ENCODE results near the gene PRCC. TPM values are rescaled to one million over a fixed set of nuclear protein-coding genes. Genes with fewer than 3 reads are reported as not detected.

Gene PRCC
- total and polyA plus RNA-seq, 2 of the 4 experiments (the other 2 are of a cell fraction) = 10.6 to 59.6 TPM

- H3K27ac ChIP-seq (ENCODE audit: insufficient read depth, low read length) = no peak overlapping the region
- H3K14ac ChIP-seq (replicated peaks; ENCODE audit: low read depth, low read length) = no peak overlapping the region
- H3K36me3 ChIP-seq (ENCODE audit: control insufficient read depth, insufficient read depth, low read length) = peaks cover 1% of the 10 kb centered on the region; the same call in 1 of the 2 replicates
- POLR2A ChIA-PET (ENCODE audit: unreplicated experiment) = no interaction called here
- H3K56ac ChIP-seq (ENCODE audit: extremely low read depth, insufficient read depth, low read length) = no peak overlapping the region
- no peak overlapping the region for H2BK5ac ChIP-seq (ENCODE audit: low read depth, low read length, poor library complexity, severe bottlenecking)
- no peaks in the 10 kb centered on the region for H3K27me3 ChIP-seq (ENCODE audit: control insufficient read depth, insufficient read depth, low read length)
- no peak overlapping the region for H3K23ac ChIP-seq (ENCODE audit: low read depth, low read length)
- H4K5ac ChIP-seq (ENCODE audit: low read depth, low read length) = no peak overlapping the region
- WGBS, 2 experiments (ENCODE audit: extremely low coverage in 2 of 2, insufficient read length in 1 of 2) = no CpG with 5 or more reads among the region's 5 CpGs
- in situ Hi-C loops (cut with MboI; ENCODE audit: low sequenced_read_pairs) = no loop called here
- no peak overlapping the region for H3K18ac ChIP-seq (ENCODE audit: low read depth, low read length)
- no peak overlapping the region for H2BK20ac ChIP-seq (ENCODE audit: low read depth, low read length)
- H2AFZ ChIP-seq (replicated peaks; ENCODE audit: low read length, poor library complexity) = no peak overlapping the region
- no peak overlapping the region for H2AK5ac ChIP-seq (ENCODE audit: low read depth, low read length)
- no peak overlapping the region for H2BK120ac ChIP-seq (ENCODE audit: low read depth, low read length)
- H3K4me1 ChIP-seq (ENCODE audit: control insufficient read depth, insufficient read depth, low read length) = peaks cover 2% of the 10 kb centered on the region; the same call in 1 of the 2 replicates
- no peak overlapping the region for H3K4me2 ChIP-seq (ENCODE audit: low read depth, low read length)
- no peak for TF ChIP-seq USF2 (IDR thresholded peaks at IDR 0.05; ENCODE audit: low read depth, low read length)
- no peak for TF ChIP-seq BHLHE40 (IDR thresholded peaks at IDR 0.05; ENCODE audit: low read depth, low read length)
- TF ChIP-seq CEBPB (IDR thresholded peaks at IDR 0.05; ENCODE audit: low read depth, low read length) = no peak
- TF ChIP-seq SMC3 (IDR thresholded peaks at IDR 0.05; ENCODE audit: low read depth, low read length) = no peak
- no peak for TF ChIP-seq RCOR1 (IDR thresholded peaks at IDR 0.05; ENCODE audit: insufficient replicate concordance, low read length)
- no peak for TF ChIP-seq MAZ (IDR thresholded peaks at IDR 0.05; ENCODE audit: borderline replicate concordance, low read depth, low read length)
- TF ChIP-seq CTCF (conservative IDR thresholded peaks at IDR 0.05; ENCODE audit: low read depth, low read length) = no peak
- no peak for TF ChIP-seq FOS (IDR thresholded peaks at IDR 0.05; ENCODE audit: low read depth, low read length)
- no peak for TF ChIP-seq CHD1 (IDR thresholded peaks at IDR 0.05; ENCODE audit: low read depth, low read length)
- no peak for TF ChIP-seq ELK1 (IDR thresholded peaks at IDR 0.05; ENCODE audit: borderline replicate concordance, low read depth, low read length)
- TF ChIP-seq POLR2A (IDR thresholded peaks at IDR 0.05; ENCODE audit: low read depth, low read length) = no peak
- no peak for TF ChIP-seq NFE2L2 (IDR thresholded peaks at IDR 0.05; ENCODE audit: low read depth, low read length)
- TF ChIP-seq RAD21 (IDR thresholded peaks at IDR 0.05; ENCODE audit: low read length) = no peak
- TF ChIP-seq MXI1 (IDR thresholded peaks at IDR 0.05; ENCODE audit: borderline replicate concordance, low read depth, low read length) = no peak
- TF ChIP-seq MAFK (IDR thresholded peaks at IDR 0.05; ENCODE audit: low read depth, low read length) = no peak
- no peak for TF ChIP-seq RFX5 (IDR thresholded peaks at IDR 0.05; ENCODE audit: low read depth, low read length)
- no peak overlapping the region for H2AK9ac ChIP-seq (replicated peaks; ENCODE audit: low read depth, low read length, poor library complexity)
- H4K91ac ChIP-seq (ENCODE audit: insufficient read depth, low read depth, low read length) = no peak overlapping the region
- H3K79me1 ChIP-seq (ENCODE audit: low read depth in 1 of 2, low read length in 2 of 2) = peaks cover 14 to 76% of the 10 kb centered on the region in 2 experiments
- H3K9ac ChIP-seq (ENCODE audit: low read depth, low read length) = no peak overlapping the region
- H4K20me1 ChIP-seq (ENCODE audit: insufficient read depth, low read length) = peaks cover 87% of the 10 kb centered on the region
- ATAC-seq (ENCODE audit: low read depth) = no peak
- BruUV-seq (replicated peaks) = no TSS peak
- intact Hi-C loops (cut with micrococcal nuclease) = no loop called here
- no peaks in the 10 kb centered on the region for H3K9me3 ChIP-seq (ENCODE audit: control insufficient read depth, insufficient read depth, low read length)
- H2BK15ac ChIP-seq (ENCODE audit: low read depth, low read length) = no peak overlapping the region
- H3K4ac ChIP-seq (ENCODE audit: low read depth, low read length) = no peak overlapping the region
- H3K9me1 ChIP-seq (ENCODE audit: insufficient read depth, low read length) = peaks cover 13% of the 10 kb centered on the region
- dilution Hi-C loops (cut with HindIII; ENCODE audit: low sequenced_read_pairs, unreplicated experiment) = no loop called here
- CTCF ChIA-PET = no interaction called here
- no peak for DNase-seq
- H3K4me3 ChIP-seq (ENCODE audit: insufficient read depth, low read depth, low read length) = no peak overlapping the region
- H4K8ac ChIP-seq (ENCODE audit: low read depth in 2 of 2, low read length in 2 of 2) = no peak overlapping the region
Observed at GRCh38 chr1:156775799-156776198, 8.5 kb downstream of the PRCC start.

Measured in IMR-90 (cell line).